ENCODE results near the gene PTPN6.

Gene PTPN6

GRCh38 chr12:6956021-6956727 is 5.0 kb downstream of the PTPN6 start:
- DNase-seq (ENCODE audit: low read depth): no peak

GRCh38 chr12:6957151-6957701 is 6.1 kb downstream of the PTPN6 start:
- DNase-seq (ENCODE audit: low read depth): no peak

- no peak for DNase-seq (ENCODE audit: low read depth)
Measured at GRCh38 chr12:6957741-6958608, 6.8 kb downstream of the PTPN6 start.

GRCh38 chr12:6958609-6959057 is 7.5 kb downstream of the PTPN6 start:
- no peak for DNase-seq (ENCODE audit: low read depth)

DNA sequence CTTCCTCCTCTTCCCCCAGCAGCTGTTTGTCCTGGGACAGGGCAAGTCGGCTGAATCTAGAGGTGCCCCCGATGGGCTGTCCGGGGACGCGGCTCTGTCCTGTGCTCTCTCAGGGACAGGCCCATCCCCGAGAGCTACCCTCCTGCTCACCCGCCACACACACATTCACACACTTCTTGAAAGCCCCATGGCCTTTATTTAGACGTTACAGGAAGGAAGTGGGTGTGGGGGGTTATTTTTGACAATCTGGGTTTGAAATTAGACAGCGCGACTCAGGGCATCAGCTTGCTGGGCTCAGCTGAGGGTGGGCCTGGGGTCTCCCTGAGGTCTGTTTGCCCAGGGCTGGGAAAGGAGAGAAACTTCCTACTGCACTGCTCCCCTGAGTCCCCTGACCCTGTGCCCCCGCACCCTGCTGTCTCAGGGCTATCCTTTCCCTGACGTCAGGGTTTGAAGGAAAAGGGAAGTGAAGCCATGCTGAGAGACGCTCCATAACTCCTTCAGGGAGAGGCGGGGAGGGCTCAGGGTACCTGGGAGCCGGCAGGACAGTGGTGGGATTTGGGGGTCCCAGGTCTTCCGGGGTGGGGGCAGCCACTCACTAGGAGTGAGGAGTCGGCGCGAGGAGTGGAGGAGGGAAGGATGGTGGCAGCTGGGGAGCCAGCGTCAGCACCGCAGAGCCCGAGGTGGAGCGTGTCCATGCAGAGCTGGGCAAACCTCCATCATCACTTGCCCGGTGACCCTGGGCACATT is 8.1 kb downstream of the PTPN6 start:
- DNase-seq (ENCODE audit: low read depth): peak; percentile 66

GRCh38 chr12:6959805-6960592 is 8.8 kb downstream of the PTPN6 start:
- no peak for DNase-seq (ENCODE audit: low read depth)

DNA sequence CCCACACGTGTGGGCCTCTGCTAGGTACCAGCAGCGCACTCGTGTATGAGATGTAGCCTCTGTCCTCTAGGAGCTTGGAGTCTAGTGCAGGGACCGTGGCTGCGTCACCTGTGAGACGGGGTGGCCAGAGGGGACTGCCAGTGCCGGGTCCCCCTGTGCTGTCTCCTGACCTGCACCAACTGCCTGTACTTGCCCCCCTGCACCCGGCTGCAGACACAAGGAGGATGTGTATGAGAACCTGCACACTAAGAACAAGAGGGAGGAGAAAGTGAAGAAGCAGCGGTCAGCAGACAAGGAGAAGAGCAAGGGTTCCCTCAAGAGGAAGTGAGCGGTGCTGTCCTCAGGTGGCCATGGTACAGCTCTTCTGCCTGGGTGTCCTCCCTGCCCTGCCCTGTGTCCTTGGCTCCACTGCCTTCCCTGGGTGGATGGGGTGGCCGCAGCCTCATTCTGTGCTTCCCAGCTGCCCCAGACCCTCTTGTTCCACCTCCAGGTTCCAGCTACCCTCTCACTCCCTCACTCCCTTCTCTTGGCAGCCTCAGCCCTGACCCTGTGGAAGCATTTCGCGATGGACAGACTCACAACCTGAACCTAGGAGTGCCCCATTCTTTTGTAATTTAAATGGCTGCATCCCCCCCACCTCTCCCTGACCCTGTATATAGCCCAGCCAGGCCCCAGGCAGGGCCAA is 9.6 kb downstream of the PTPN6 start:
- no peak for DNase-seq (ENCODE audit: low read depth)

GRCh38 chr12:6961278-6961694 is 10.1 kb downstream of the PTPN6 start:
- DNase-seq (ENCODE audit: low read depth): peak; percentile 98

DNA sequence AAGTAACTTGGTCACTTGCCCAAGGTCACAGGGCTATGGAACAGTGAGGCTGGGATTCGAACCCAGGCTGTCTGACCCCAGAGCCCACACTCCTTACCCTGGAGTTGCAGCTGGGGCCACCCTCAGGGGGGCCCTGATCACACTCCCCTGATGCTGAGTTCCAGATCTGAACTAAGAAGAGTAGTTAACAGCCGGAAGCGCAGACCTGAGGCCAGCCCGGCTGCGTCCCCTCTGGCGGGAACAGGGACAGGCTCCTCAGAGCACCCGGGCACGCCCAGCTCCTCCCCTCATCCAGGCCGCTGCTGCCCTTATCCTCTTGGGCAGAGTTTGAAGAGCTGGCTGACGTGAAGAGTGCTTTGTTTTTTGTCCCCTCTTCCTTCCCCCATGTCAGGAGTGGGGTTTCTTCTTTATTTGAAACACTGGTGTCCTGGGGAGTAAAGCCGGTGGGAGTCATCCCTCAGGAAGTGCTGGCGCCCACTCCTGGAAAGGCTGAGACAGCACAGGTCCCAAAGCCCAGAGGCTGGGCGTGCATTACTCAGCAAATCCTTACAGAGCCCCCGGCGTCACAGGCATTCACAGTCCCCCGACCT is 10.6 kb downstream of the PTPN6 start:
- DNase-seq (ENCODE audit: low read depth): no peak

DNA sequence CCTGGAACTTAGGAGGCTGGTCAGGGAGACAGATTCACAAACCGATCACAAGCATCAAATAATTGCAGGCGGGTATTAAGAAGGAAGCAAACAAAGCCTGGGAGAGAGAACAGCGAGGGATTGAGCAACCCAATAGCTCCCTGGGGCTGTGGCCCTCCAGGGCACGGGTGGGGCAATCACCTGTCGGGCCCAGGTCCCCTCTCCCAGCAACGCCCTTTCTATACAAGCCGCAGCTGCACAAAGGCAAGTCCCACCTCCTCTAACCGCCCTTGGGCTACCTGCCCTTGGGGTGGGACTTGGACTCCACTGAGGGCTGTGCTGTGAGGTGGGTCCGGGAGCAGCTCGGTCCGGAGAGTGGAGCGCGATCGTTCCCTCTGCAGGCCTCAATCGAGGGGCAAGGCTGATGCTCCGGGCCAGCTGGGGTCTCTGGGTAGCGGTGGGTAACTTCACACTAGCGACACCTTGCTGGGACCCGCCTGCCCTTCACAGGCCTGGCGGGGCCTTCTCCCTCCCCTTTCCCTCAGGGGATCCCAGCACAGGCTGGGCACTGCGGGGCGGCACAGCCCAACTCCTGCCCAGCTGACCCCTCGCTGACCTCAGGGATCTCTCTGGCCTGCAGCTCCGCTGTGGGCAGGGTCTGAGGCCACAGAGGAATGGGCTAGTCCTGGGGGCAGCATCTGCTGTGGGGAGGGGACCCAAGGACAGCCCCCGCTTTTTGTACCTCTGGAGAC is 11.3 kb downstream of the PTPN6 start:
- DNase-seq (ENCODE audit: low read depth): no peak

DNA sequence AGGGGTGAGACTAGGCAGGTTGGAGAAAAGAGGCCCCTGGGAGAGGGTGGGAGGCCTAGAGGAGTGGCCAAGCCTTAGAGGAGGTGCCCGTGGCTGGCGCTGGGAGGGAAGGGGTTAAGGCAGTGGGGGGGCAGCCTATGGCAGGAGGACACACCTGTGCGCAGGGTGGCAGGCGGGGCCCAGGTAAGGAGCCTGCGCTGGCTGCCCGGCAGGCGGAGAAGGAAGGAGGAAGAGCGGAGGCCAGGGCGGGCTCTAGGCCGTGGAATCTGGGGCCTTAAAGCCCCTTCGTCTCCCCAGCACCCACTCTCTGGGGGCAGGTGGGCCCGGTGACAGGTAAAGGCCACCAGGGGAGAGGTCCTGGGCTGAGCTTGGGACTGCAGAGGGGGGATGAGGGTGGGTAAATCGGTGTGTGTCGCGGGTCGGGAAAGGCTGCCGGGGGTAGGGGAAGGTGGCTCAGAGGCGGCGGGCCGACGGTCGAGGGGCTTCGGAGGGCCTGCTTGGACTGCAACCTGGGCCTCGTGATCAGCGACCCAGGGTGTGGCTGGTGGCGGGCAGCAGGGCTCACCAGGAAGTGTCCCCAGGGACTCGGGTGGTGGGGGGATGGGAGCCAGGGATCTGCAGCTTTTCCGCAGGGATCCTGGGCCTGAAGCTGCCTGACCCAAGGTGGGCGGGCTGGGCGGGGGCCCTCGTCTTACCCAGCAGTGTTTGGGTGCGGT is 12.0 kb downstream of the PTPN6 start:
- no peak for DNase-seq (ENCODE audit: low read depth)

- DNase-seq (ENCODE audit: low read depth): no peak
Measured at GRCh38 chr12:6963791-6964413, 12.7 kb downstream of the PTPN6 start.

- no peak for DNase-seq (ENCODE audit: low read depth)
Measured at GRCh38 chr12:6964605-6965025, 13.5 kb downstream of the PTPN6 start.

- DNase-seq (ENCODE audit: low read depth): peak; percentile 88
Measured at GRCh38 chr12:6965026-6965661, 14.0 kb downstream of the PTPN6 start.

DNA sequence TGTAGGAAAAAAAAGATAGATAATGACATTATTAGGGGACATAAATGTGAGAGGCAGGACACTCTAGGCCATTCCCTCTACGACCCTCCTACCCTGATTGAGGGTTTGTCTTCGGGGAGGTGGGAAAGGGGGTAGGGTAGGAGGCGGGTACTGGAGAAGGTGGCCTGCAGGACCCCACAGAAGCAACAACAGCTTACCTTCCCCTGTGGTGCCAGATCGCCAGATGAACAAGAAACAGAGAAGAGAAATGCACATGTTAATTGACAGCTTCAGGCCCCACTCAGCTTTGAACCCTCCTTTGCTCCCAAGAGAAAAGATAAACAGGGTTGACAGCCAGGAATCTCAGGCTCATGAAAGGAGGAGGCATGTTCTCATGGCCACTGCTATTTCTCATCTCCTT is 14.6 kb downstream of the PTPN6 start:
- DNase-seq (ENCODE audit: low read depth): no peak

- no peak for DNase-seq (ENCODE audit: low read depth)
Measured at GRCh38 chr12:6966351-6966750, 15.2 kb downstream of the PTPN6 start.

GRCh38 chr12:6967651-6968100 is 16.5 kb downstream of the PTPN6 start:
- DNase-seq (ENCODE audit: low read depth): no peak

GRCh38 chr12:6968426-6968825 is 17.3 kb downstream of the PTPN6 start:
- no peak for DNase-seq (ENCODE audit: low read depth)

All from stimulated activated CD4-positive, alpha-beta T cell treated with anti-CD3 and anti-CD28 coated beads, Interleukin-2, amount 100 ng/mL, for 4 hours (primary cell).